T-helper 2 cell treated with Interferon-gamma antibody and Interleukin-4, amounts not matched to agents 5 μg/mL and 100 μg/mL, for 36 hours (primary cell): ENCODE data around the gene DDAH2.
A peak's percentile ranks its signal among the peaks of the same experiment; 100 is the strongest.

Experiments
- DNase-seq: peaks from one replicate; pipeline ENCODE4 v3.0.0; 2021; ENCODE audit warnings: low spot score
- H3K27ac Mint-ChIP-seq: one replicate; pipeline ENCODE4 v1.8.0; 2021; ENCODE audit warnings: mild to moderate bottlenecking, mixed read lengths
- H3K27me3 Mint-ChIP-seq: one replicate; pipeline ENCODE4 v1.8.0; 2021; ENCODE audit warnings: low read depth, mixed read lengths
- H3K36me3 Mint-ChIP-seq: one replicate; pipeline ENCODE4 v1.8.0; 2021; ENCODE audit warnings: low read depth, mixed read lengths
- H3K4me1 Mint-ChIP-seq: one replicate; pipeline ENCODE4 v1.8.0; 2021; ENCODE audit warnings: low read depth, mixed read lengths
- H3K4me3 Mint-ChIP-seq: one replicate; pipeline ENCODE4 v1.8.0; 2022; ENCODE audit warnings: mild to moderate bottlenecking, moderate library complexity, mixed read lengths
- H3K9me3 Mint-ChIP-seq: one replicate; pipeline ENCODE4 v1.8.0; 2021; ENCODE audit warnings: mixed read lengths

DDAH2 gene

DNA sequence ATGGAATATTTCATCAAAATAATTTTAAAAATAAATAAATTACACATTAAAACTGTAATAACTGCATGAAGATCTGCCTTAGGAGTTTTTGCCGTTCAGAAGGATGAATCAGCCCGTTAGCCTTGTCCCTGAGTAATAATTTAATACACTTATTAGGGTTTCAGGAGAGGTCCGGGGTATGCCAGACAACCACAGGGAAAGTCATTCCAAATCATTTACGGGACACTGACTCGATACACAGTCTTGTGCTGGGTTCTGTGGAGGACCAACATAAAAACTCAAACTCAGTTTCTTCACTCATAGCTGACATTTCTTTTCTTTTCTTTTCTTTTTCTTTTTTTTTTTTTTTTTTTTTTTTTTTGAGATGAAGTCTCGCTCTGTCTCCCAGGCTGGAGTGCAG, 23.2 kb downstream of the DDAH2 start:
- Mint-ChIP-seq H3K4me1 (peaks cover 15% of the 10 kb centered on the region), H3K36me3 (peaks cover 12% of the 10 kb centered on the region), H3K27ac (no peak overlapping the region), H3K4me3 (no peak overlapping the region), H3K27me3 (peaks cover 2% of the 10 kb centered on the region), H3K9me3 (no peaks in the 10 kb centered on the region)
- DNase-seq, result no peak

- Mint-ChIP-seq H3K36me3 (peaks cover 19% of the 10 kb centered on the region), H3K27ac (peak within 1 kb of the TSS; percentile 97), H3K9me3 (no peaks in the 10 kb centered on the region), H3K4me3 (peak within 1 kb of the TSS; percentile 98), H3K4me1 (peaks cover 16% of the 10 kb centered on the region), H3K27me3 (peaks cover 2% of the 10 kb centered on the region)
- peak; percentile 95 for DNase-seq
These were observed 26.0 kb downstream of the DDAH2 start, which contains the start of gene ABHD16A for GRCh38 chr6:31702819-31703716. Gene ABHD16A (minus strand): TSS chr6:31703324. CDS start chr6:31703281, 43 bp downstream.

DNA sequence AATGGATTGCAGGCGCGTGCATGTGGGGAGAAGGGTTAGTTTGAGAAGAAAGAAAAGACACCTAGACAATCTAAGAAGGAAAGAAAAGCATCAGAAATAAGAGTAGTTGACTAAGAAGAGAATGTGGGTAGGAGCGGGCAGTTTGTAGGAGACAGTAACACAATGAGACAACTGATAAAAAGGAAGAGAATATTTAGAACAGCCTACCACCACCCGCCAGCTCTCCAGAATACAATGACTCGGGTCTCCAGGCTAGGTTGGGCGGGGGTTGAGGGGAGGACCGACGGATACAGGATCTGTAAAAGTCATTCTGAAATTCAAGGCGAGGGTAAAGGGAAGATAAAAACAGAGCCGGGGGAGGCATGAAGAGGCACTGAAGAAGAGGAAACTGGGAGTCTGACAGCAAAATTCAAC, 26.7 kb downstream of the DDAH2 start:
- peak overlapping the region; percentile 98 for H3K4me3 Mint-ChIP-seq
- peak; percentile 40 for DNase-seq
- peaks cover 23% of the 10 kb centered on the region for H3K4me1 Mint-ChIP-seq
- peak overlapping the region; percentile 97 for H3K27ac Mint-ChIP-seq
- H3K9me3 Mint-ChIP-seq, result no peaks in the 10 kb centered on the region
- peaks cover 26% of the 10 kb centered on the region for H3K36me3 Mint-ChIP-seq
- H3K27me3 Mint-ChIP-seq, result peaks cover 2% of the 10 kb centered on the region

DNA sequence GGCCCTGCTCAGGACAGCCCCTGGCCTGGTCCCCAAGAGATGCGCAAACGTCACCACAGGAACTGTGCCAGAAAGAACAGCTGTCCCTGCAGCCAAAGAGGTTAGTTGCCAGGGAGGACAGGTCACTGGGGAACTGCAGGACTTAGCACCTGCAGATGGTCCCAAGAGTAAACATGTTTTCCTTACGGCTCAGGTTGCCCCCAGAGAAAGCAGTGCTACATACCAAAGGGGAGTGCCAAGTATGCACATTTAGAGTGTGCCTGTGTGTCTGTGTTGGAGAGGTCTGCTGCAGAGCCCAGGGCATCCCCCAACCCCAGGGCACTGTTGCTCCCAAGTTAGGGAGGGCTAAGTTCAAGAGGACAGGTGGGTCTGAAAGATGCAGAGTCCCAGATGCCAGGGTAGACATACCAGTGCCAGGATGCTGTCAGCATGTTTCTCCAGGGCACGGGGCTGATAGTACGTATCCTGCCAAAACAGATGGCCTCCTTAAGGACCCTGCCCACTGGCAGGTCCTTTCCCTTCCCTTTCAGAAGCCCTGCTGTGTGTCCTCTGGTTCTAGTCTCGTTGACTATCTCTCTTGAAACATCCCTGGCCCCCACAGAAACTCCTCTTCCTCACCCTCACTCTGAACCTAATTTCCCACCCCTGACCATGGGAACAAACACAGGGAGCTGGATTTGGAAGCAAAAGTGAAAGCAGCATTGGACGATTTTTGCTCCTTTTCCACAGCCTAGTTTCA, 27.3 kb downstream of the DDAH2 start:
- no peaks in the 10 kb centered on the region for H3K9me3 Mint-ChIP-seq
- no peak for DNase-seq
- peaks cover 26% of the 10 kb centered on the region for H3K4me1 Mint-ChIP-seq
- peaks cover 31% of the 10 kb centered on the region for H3K36me3 Mint-ChIP-seq
- H3K27ac Mint-ChIP-seq, result peak overlapping the region; percentile 97
- peak overlapping the region; percentile 98 for H3K4me3 Mint-ChIP-seq
- H3K27me3 Mint-ChIP-seq, result no peaks in the 10 kb centered on the region

DNA sequence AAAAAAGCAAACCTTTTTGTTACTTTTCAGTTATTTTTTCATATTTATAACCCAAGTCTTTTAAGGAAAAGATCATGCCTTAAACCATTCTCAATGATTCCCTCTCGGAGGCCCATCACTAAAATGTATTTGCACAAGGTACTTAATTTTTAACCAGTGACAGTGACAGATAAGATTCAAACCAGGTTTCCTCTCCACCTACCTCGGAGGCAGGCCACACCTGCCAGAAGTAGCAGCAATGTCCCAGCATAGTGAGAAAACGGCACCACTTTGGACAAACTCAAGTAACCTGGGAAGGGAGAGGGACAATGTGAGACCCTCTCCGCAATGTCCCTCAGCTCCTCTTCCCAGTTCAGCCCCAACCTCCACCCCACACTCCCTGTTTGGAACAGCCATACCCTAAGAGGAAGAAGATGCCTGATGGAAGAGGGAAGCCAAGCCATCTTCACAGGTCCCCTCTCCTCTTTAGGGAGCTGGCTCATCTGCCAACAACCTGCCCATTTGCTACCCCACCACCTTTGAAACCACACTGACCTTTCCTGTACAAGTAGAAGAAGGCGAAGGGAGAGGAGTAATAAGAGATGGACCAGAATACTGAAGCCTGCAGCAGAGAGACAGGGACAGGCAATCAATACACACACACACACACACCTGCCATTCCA, 28.2 kb downstream of the DDAH2 start:
- Mint-ChIP-seq H3K4me1 (peaks cover 26% of the 10 kb centered on the region), H3K27ac (no peak overlapping the region), H3K4me3 (peak overlapping the region; percentile 98), H3K36me3 (peaks cover 38% of the 10 kb centered on the region), H3K27me3 (no peaks in the 10 kb centered on the region), H3K9me3 (no peaks in the 10 kb centered on the region)
- no peak for DNase-seq

DNA sequence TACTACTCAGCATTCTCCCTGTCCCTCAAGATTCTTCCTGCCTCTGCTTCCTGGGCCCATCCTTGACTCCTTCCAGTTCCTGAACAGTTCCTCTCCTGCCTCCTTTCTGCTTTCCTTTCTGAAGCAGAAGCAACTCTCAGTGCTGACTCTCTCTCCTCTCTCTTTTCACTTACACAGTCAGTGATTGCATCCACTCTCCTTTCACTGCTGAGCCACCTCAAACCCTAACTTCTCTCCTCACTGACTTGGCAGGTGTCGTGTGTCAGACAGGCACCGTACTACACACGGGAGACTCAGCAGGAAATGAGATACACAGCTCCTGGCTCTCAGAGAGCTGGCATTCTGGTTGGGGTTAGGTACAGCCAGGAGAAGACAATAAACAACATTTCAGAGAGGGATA, 31.5 kb downstream of the DDAH2 start:
- H3K27me3 Mint-ChIP-seq, result no peaks in the 10 kb centered on the region
- H3K36me3 Mint-ChIP-seq, result peaks cover 54% of the 10 kb centered on the region
- no peaks in the 10 kb centered on the region for H3K9me3 Mint-ChIP-seq
- peak overlapping the region; percentile 67 for H3K27ac Mint-ChIP-seq
- no peak overlapping the region for H3K4me3 Mint-ChIP-seq
- peaks cover 24% of the 10 kb centered on the region for H3K4me1 Mint-ChIP-seq
- DNase-seq, result no peak

DNA sequence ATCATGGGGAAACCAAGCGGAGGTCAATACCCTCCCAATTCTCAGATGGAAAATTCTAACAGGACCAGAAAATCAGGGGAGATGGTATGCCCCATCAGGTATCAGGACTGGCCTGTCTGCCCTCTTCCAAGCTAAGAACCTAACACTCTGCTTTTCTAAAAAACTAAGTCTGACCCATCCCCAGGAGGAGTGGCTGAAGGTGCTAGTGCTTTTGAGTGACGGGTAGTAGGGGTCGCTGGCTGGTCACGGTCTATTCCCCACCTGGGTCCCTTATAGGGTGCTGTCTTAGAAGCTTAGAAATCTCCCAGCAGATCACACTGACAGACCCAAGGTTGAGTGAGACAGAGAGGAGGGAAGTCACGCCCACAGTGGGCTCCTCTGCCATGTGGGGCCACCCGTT, 35.6 kb downstream of the DDAH2 start:
- H3K9me3 Mint-ChIP-seq, result no peaks in the 10 kb centered on the region
- peaks cover 11% of the 10 kb centered on the region for H3K4me1 Mint-ChIP-seq
- DNase-seq, result no peak
- H3K27me3 Mint-ChIP-seq, result no peaks in the 10 kb centered on the region
- H3K4me3 Mint-ChIP-seq, result no peak overlapping the region
- H3K36me3 Mint-ChIP-seq, result peaks cover 56% of the 10 kb centered on the region
- no peak overlapping the region for H3K27ac Mint-ChIP-seq

DNA sequence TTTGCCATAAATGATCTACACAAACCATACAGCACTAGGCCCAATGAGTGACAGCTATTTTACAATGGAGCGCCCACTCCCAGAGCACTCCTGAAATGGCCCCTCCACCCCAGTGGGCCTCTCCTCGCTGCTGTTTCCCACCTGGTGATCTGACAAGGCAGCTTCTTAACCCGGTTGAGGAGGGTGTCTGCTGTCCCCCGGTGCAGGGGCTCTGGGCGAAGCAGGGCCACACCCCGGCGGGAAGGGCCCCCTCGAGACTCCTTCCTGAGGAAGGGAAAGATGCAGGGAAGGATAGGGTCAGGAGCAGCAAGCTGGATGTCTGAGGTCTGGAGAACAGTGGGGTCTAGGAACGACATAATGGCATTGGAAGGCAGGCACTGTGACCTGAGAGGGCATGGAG, 36.2 kb downstream of the DDAH2 start:
- Mint-ChIP-seq H3K36me3 (peaks cover 55% of the 10 kb centered on the region), H3K9me3 (no peaks in the 10 kb centered on the region), H3K4me3 (no peak overlapping the region), H3K27me3 (no peaks in the 10 kb centered on the region), H3K4me1 (peaks cover 8% of the 10 kb centered on the region), H3K27ac (no peak overlapping the region)
- no peak for DNase-seq

DNA sequence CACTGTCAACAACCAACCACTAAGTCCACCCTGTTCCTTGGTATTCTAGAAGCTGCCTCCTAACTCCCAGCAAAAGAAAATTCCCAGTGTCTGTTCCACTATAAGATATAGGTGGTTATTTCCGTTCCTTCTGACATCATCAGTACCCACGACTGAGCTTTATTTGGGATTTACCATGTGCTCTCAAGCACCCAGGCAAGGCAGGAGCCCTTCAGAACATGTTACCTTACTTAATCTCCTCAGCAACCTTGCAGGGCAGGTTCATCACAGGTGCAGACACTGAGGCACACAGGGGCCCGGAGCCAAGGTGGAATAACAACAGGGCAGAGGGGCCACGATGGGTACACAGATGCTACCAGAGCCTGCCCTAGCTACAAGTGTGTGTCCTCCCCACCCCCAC, 36.7 kb downstream of the DDAH2 start:
- H3K36me3 Mint-ChIP-seq, result peaks cover 53% of the 10 kb centered on the region
- no peak for DNase-seq
- H3K9me3 Mint-ChIP-seq, result no peaks in the 10 kb centered on the region
- H3K4me1 Mint-ChIP-seq, result peaks cover 3% of the 10 kb centered on the region
- no peak overlapping the region for H3K27ac Mint-ChIP-seq
- H3K27me3 Mint-ChIP-seq, result no peaks in the 10 kb centered on the region
- H3K4me3 Mint-ChIP-seq, result no peak overlapping the region

DNA sequence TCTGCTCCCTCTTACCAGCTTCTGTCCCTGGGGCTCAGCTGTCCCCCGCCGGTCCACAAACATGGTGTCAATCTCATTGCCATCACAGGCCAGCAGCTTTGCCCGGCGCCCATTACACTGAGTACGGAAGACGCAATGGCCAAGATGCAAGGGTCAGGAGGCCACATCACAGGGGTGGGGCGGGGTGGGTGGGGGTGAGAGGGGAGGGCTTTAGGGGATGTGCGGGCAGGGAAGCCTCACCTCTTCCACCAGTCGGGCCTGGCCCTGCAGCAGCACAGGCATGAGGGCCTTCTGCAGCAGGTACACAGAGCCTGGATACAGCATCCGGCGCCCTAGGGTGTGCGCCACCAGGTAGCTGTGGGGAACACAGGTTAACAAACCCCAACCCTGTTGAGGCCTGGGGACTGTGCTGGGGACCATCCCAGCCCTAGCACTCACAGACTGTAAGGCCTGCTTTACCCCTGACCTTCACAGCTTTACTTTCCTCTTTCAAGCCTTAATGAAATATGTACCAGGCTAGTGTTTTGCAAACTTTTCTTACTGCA, 37.5 kb downstream of the DDAH2 start:
- H3K27ac Mint-ChIP-seq, result no peak overlapping the region
- no peak overlapping the region for H3K4me3 Mint-ChIP-seq
- peaks cover 49% of the 10 kb centered on the region for H3K36me3 Mint-ChIP-seq

GRCh38 chr6:31691078-31691463, 38.0 kb downstream of the DDAH2 start:
- Mint-ChIP-seq H3K4me3 (no peak overlapping the region), H3K36me3 (peaks cover 50% of the 10 kb centered on the region), H3K27ac (peak overlapping the region; percentile 10), H3K9me3 (no peaks in the 10 kb centered on the region), H3K27me3 (no peaks in the 10 kb centered on the region), H3K4me1 (no peaks in the 10 kb centered on the region)
- DNase-seq, result no peak

More for the DNA sequence above, 37.5 kb downstream of the DDAH2 start:
- Mint-ChIP-seq H3K9me3 (no peaks in the 10 kb centered on the region), H3K4me1 (no peaks in the 10 kb centered on the region), H3K27me3 (no peaks in the 10 kb centered on the region)
- no peak for DNase-seq

DNA sequence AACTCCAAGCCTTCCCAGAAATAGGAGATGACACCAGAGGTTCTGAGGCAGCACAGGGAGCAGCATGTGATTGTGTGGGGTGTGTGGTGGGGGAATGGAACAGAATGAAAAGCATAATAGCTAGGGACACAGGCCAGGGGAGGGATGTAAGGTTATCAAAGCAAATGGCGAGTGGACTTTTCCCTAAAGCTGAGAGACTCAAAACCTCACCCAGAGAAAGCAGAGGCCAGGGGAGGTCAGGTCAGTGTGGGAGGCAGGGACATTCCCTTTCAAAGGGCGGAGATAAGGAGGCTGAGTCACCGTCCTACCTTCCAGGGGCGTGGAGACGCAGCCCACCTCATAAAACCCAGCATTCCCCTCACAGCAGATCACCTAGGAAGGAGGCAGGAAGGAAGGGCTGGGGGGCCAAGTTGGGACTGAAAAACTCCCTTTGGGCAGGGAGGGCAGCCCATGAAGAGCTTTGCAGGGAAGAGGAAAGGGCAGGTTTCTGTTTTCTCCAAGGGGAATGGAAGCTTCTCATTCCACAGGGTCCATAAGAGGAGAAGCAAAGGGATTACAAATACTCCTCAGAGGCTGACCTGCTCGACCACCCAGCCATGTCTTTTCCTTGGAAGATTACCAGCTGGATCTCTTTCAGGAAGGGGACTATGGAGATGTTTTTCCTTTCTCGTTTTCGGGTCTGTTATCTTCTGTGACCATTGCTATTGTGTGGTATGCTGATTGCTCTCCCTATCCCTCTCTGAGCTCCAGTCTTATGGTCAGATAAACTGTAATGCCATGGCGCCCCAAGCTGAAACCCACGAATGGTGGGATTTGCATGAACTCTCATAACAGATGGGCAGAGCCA, 38.6 kb downstream of the DDAH2 start:
- Mint-ChIP-seq H3K4me3 (no peak overlapping the region), H3K27me3 (no peaks in the 10 kb centered on the region), H3K4me1 (no peaks in the 10 kb centered on the region), H3K27ac (peak overlapping the region; percentile 17), H3K36me3 (peaks cover 54% of the 10 kb centered on the region), H3K9me3 (no peaks in the 10 kb centered on the region)
- DNase-seq, result no peak
